MM.1S (cell line): ENCODE data around the gene RAB1B.

Experiments
- DNase-seq: peaks from one replicate; pipeline ENCODE4 v3.0.0-alpha.2; 2015
- H2AFZ ChIP-seq: fragments of 300-600 bp; sonication (generic); 2 replicates; pipeline ENCODE4 v1.6.0; 2016; ENCODE audit warnings: antibody characterized with exemption, low read length
- H3F3A ChIP-seq: fragments of 300-600 bp; sonication (generic); 2 replicates; pipeline ENCODE4 v1.6.1; 2016; ENCODE audit warnings: mild to moderate bottlenecking, antibody characterized with exemption, low read length, moderate library complexity, mixed read lengths; ENCODE audit not compliant: insufficient read depth
- H3K27ac ChIP-seq: fragments of 300-600 bp; sonication (generic); 2 replicates; pipeline ENCODE4 v1.5.1; 2016; ENCODE audit warnings: mild to moderate bottlenecking, low read length
- H3K27me3 ChIP-seq: fragments of 300-600 bp; sonication (generic); replicated peaks from 2 replicates; pipeline ENCODE4 v1.6.0; 2016; ENCODE audit warnings: low read length; ENCODE audit not compliant: insufficient read depth
- H3K36me3 ChIP-seq: fragments of 300-600 bp; sonication (generic); replicated peaks from 2 replicates; pipeline ENCODE4 v1.6.1; 2016; ENCODE audit warnings: mild to moderate bottlenecking, low read length, mixed read lengths; ENCODE audit not compliant: insufficient read depth
- H3K4me1 ChIP-seq: fragments of 300-600 bp; sonication (generic); 2 replicates; pipeline ENCODE4 v1.6.1; 2016; ENCODE audit warnings: low read length, mixed read lengths
- H3K4me2 ChIP-seq: fragments of 300-600 bp; sonication (generic); 2 replicates; pipeline ENCODE4 v1.6.0; 2016; ENCODE audit warnings: low read depth, low read length
- H3K4me3 ChIP-seq: fragments of 300-600 bp; sonication (generic); 2 replicates; pipeline ENCODE4 v1.5.1; 2016; ENCODE audit warnings: low read length, mixed read lengths
- H3K79me2 ChIP-seq: fragments of 300-600 bp; sonication (generic); 2 replicates; pipeline ENCODE4 v1.6.1; 2016; ENCODE audit warnings: mixed run types, low read length, mixed read lengths
- H3K9ac ChIP-seq: fragments of 300-600 bp; sonication (generic); 2 replicates; pipeline ENCODE4 v1.6.1; 2016; ENCODE audit warnings: low read length, mixed read lengths
- H3K9me2 ChIP-seq: fragments of 300-600 bp; sonication (generic); replicated peaks from 2 replicates; pipeline ENCODE4 v1.6.1; 2016; ENCODE audit warnings: mild to moderate bottlenecking, low read length, mixed read lengths; ENCODE audit not compliant: insufficient read depth
- H3K9me3 ChIP-seq: fragments of 300-600 bp; sonication (generic); replicated peaks from 2 replicates; pipeline ENCODE4 v1.6.1; 2016; ENCODE audit warnings: mild to moderate bottlenecking, low read length, mixed read lengths; ENCODE audit not compliant: insufficient read depth
- H4K20me1 ChIP-seq: fragments of 300-600 bp; sonication (generic); 2 replicates; pipeline ENCODE4 v1.6.1; 2016; ENCODE audit warnings: mild to moderate bottlenecking, low read length, moderate library complexity, mixed read lengths; ENCODE audit not compliant: insufficient read depth
- EZH2 ChIP-seq: fragments of 300-600 bp; sonication (generic); optimal IDR thresholded peaks from 2 replicates; pipeline ENCODE3; 2017; ENCODE audit warnings: low read depth, mild to moderate bottlenecking, antibody characterized with exemption, low read length, mixed read lengths
- EZH2phosphoT487 ChIP-seq: fragments of 300-600 bp; sonication (generic); IDR thresholded peaks from 2 replicates; pipeline ENCODE4 v1.6.1; 2018; ENCODE audit warnings: antibody characterized with exemption, low read length
- TF ChIP-seq, protein P1 (sequence below): fragments of 300-600 bp; sonication (generic); IDR thresholded peaks from 2 replicates; pipeline ENCODE4 v1.5.1; 2016; ENCODE audit warnings: antibody characterized with exemption, low read length, mixed read lengths

The RAB1B gene

DNA sequence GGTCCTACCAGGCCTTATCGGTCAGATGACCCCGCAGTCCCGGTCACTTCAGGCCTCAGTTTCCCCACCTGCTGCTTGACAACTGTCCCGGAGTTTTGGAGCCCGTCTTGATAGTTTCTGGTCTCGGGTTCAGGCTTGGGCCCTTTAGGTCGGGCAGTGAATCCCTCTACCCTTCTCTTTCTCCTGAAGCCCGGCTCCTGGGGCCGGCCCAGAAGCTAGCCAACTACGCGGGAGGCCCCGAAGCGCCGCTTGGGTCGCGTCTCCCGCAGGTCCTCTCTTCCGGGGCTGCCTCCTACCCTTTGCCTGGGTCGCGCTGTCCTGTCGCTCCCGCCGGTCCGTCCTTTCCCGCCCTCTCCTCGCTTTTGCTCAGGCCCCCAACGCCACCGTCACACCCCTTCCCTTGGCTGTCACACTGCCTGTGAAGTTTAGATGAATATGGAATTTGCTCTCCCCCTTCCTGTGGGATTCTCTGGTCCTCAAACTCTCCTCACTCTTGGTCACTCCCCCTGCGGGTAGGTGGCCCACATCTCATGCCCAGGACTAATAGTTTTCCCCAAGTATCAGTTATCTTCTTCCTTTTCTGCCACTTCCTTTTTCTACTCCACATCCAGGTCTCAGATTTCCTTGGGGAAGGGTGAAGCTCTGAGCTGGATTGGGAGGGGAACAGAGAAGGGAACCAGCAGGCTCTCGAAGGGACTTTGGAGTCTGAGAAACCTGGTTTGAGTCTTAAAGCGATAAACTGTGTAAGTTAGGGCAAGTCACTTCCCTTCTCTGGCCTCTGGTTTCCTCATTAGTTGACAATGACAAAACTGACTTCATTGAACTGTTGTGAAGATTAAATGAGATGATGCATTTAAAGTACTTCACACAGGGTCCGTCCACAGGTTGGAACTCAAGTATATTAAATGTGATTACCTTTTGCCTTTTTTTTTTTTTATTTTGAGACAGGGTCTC lies 790 bp downstream of the RAB1B start:
- peak overlapping the region; percentile 78; the same call in 1 of the 2 replicates for H3K27ac ChIP-seq
- peak overlapping the region; percentile 96 for H3K4me3 ChIP-seq
- H3K9me3 ChIP-seq = no peaks in the 10 kb centered on the region
- H3K27me3 ChIP-seq = no peaks in the 10 kb centered on the region
- TF ChIP-seq, protein P1, sequence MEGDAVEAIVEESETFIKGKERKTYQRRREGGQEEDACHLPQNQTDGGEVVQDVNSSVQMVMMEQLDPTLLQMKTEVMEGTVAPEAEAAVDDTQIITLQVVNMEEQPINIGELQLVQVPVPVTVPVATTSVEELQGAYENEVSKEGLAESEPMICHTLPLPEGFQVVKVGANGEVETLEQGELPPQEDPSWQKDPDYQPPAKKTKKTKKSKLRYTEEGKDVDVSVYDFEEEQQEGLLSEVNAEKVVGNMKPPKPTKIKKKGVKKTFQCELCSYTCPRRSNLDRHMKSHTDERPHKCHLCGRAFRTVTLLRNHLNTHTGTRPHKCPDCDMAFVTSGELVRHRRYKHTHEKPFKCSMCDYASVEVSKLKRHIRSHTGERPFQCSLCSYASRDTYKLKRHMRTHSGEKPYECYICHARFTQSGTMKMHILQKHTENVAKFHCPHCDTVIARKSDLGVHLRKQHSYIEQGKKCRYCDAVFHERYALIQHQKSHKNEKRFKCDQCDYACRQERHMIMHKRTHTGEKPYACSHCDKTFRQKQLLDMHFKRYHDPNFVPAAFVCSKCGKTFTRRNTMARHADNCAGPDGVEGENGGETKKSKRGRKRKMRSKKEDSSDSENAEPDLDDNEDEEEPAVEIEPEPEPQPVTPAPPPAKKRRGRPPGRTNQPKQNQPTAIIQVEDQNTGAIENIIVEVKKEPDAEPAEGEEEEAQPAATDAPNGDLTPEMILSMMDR = peak; percentile 27; the same call in 1 of the 2 replicates
- no peak for TF ChIP-seq EZH2
- no peak for TF ChIP-seq EZH2phosphoT487
- H3K4me1 ChIP-seq = peaks cover 11% of the 10 kb centered on the region; the same call in 1 of the 2 replicates
- no peaks in the 10 kb centered on the region for H4K20me1 ChIP-seq
- H3K4me2 ChIP-seq = peak overlapping the region; percentile 88
- H3F3A ChIP-seq = peaks cover 14% of the 10 kb centered on the region; the same call in 1 of the 2 replicates
- no peak for DNase-seq
- no peaks in the 10 kb centered on the region for H3K9me2 ChIP-seq
- H3K9ac ChIP-seq = peak overlapping the region; percentile 84
- H3K79me2 ChIP-seq = peaks cover 32% of the 10 kb centered on the region
- H3K36me3 ChIP-seq = 0 out of 2 replicates have a peak, but pooled peaks cover 3% of the 10 kb centered on the region
- peak overlapping the region; percentile 76 for H2AFZ ChIP-seq

DNA sequence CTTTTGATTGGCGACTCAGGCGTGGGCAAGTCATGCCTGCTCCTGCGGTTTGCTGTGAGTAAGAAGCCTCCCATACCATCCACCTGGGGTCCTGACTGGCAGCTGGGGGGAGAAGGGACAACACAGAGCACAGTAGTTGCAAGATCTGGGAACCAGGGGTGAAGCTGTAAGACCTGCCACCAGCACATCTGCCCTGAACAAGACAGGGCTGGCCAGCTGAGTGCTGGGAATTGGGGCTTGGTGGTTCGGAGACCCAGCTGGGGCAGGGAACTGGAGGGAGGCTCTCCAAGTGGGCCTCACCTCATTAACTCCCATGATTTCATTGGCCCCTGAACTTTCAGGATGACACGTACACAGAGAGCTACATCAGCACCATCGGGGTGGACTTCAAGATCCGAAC lies 3.4 kb downstream of the RAB1B start:
- Histone ChIP-seq H3K4me2 (no peak overlapping the region), H3K9me2 (no peaks in the 10 kb centered on the region), H3K79me2 (peaks cover 32% of the 10 kb centered on the region), H3F3A (peaks cover 14% of the 10 kb centered on the region; the same call in 1 of the 2 replicates), H3K9ac (no peak overlapping the region), H3K9me3 (no peaks in the 10 kb centered on the region), H3K27ac (no peak overlapping the region), H4K20me1 (no peaks in the 10 kb centered on the region), H3K27me3 (no peaks in the 10 kb centered on the region), H3K4me3 (no peak overlapping the region), H2AFZ (no peak overlapping the region), H3K36me3 (0 out of 2 replicates have a peak, but pooled peaks cover 3% of the 10 kb centered on the region), H3K4me1 (peaks cover 11% of the 10 kb centered on the region; the same call in 1 of the 2 replicates)
- DNase-seq = no peak
- TF ChIP-seq EZH2 = no peak
- no peak for TF ChIP-seq EZH2phosphoT487
- TF ChIP-seq, protein P1 = no peak

DNA sequence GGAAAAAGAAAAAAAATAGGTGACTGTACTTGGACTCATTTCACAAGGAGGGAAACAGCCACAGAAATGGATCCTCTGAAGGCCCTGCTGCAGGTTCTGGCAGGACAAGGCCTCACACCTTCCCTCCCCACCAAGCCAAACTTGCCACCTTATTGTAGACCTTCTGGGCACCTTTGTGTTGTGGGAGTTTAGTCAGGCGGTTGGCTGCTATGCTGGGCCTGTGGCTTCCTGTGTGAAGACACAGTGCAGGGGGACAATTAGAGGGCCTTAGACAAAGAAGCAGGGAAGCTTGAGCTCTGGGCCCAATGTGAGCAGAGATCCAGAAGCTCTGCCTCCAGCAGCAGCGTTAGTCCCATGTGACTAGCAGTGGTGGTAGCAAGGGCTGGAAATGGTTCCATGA lies 4.2 kb downstream of the RAB1B start:
- H3F3A ChIP-seq = peaks cover 14% of the 10 kb centered on the region; the same call in 1 of the 2 replicates
- TF ChIP-seq, protein P1 = no peak
- TF ChIP-seq EZH2phosphoT487 = no peak
- no peak for TF ChIP-seq EZH2
- DNase-seq = no peak
- 0 out of 2 replicates have a peak, but pooled peaks cover 3% of the 10 kb centered on the region for H3K36me3 ChIP-seq
- no peak overlapping the region for H3K27ac ChIP-seq
- no peak overlapping the region for H2AFZ ChIP-seq
- H3K4me3 ChIP-seq = no peak overlapping the region
- peaks cover 8% of the 10 kb centered on the region; the same call in 1 of the 2 replicates for H3K4me1 ChIP-seq
- no peaks in the 10 kb centered on the region for H3K9me3 ChIP-seq
- H3K9me2 ChIP-seq = no peaks in the 10 kb centered on the region
- no peaks in the 10 kb centered on the region for H4K20me1 ChIP-seq
- peaks cover 32% of the 10 kb centered on the region for H3K79me2 ChIP-seq
- H3K4me2 ChIP-seq = no peak overlapping the region
- no peak overlapping the region for H3K9ac ChIP-seq
- H3K27me3 ChIP-seq = no peaks in the 10 kb centered on the region
